Measurements from ENCODE around the gene ATXN3L. TPM values are rescaled to one million over a fixed set of nuclear protein-coding genes. Genes with fewer than 3 reads are reported as not detected.

The ATXN3L gene
- total and polyA plus RNA-seq, 4 donors = not detected

DNA sequence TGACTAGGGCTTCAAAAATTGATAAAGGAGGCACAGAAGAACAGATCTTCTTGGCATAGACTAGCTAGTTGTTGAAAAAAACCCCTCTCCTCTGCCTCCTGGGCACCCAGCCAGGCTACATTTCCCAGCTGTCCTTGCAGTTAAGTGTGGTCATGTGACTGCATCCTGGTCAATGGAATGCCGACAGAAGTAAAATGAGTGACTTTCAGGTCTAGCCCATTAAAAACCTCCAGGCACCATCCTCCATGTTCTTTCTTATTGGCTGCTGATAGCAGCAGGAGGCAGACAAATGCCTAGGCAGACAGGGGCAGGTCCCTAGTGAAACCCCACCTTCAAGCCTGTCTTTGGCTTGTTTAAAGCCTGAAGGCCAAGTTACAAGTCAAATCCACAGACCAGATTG, 35.3 kb downstream of the ATXN3L start:
- H3K27me3 ChIP-seq (ENCODE audit: control insufficient read depth in 4 of 4, insufficient read depth in 4 of 4, low read length in 3 of 4) = no peaks in the 10 kb centered on the region
- H3K27ac ChIP-seq (ENCODE audit: low read depth in 1 of 2, low read length in 2 of 2) = no peak overlapping the region
- H3K9me3 ChIP-seq (ENCODE audit: control insufficient read depth in 4 of 4, low read length in 3 of 4) = peaks cover 0 to 17% (median 7%) of the 10 kb centered on the region in 4 donors
- H3K36me3 ChIP-seq (ENCODE audit: control insufficient read depth in 4 of 4, insufficient read depth in 3 of 4, low read depth in 1 of 4, low read length in 3 of 4) = no peaks in the 10 kb centered on the region
- TF ChIP-seq RAD21 (IDR thresholded peaks at IDR 0.05) (no peak), NR2F2 (IDR thresholded peaks at IDR 0.05) (no peak), JUND (IDR thresholded peaks at IDR 0.05) (no peak), FOXA2 (IDR thresholded peaks at IDR 0.05) (no peak), RXRA (IDR thresholded peaks at IDR 0.05) (no peak), HNF4G (IDR thresholded peaks at IDR 0.05) (no peak), FOXA1 (IDR thresholded peaks at IDR 0.05) (no peak)
- TF ChIP-seq, protein P1, sequence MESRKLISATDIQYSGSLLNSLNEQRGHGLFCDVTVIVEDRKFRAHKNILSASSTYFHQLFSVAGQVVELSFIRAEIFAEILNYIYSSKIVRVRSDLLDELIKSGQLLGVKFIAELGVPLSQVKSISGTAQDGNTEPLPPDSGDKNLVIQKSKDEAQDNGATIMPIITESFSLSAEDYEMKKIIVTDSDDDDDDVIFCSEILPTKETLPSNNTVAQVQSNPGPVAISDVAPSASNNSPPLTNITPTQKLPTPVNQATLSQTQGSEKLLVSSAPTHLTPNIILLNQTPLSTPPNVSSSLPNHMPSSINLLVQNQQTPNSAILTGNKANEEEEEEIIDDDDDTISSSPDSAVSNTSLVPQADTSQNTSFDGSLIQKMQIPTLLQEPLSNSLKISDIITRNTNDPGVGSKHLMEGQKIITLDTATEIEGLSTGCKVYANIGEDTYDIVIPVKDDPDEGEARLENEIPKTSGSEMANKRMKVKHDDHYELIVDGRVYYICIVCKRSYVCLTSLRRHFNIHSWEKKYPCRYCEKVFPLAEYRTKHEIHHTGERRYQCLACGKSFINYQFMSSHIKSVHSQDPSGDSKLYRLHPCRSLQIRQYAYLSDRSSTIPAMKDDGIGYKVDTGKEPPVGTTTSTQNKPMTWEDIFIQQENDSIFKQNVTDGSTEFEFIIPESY (IDR thresholded peaks at IDR 0.05) = no peak
- TF ChIP-seq, protein P2, sequence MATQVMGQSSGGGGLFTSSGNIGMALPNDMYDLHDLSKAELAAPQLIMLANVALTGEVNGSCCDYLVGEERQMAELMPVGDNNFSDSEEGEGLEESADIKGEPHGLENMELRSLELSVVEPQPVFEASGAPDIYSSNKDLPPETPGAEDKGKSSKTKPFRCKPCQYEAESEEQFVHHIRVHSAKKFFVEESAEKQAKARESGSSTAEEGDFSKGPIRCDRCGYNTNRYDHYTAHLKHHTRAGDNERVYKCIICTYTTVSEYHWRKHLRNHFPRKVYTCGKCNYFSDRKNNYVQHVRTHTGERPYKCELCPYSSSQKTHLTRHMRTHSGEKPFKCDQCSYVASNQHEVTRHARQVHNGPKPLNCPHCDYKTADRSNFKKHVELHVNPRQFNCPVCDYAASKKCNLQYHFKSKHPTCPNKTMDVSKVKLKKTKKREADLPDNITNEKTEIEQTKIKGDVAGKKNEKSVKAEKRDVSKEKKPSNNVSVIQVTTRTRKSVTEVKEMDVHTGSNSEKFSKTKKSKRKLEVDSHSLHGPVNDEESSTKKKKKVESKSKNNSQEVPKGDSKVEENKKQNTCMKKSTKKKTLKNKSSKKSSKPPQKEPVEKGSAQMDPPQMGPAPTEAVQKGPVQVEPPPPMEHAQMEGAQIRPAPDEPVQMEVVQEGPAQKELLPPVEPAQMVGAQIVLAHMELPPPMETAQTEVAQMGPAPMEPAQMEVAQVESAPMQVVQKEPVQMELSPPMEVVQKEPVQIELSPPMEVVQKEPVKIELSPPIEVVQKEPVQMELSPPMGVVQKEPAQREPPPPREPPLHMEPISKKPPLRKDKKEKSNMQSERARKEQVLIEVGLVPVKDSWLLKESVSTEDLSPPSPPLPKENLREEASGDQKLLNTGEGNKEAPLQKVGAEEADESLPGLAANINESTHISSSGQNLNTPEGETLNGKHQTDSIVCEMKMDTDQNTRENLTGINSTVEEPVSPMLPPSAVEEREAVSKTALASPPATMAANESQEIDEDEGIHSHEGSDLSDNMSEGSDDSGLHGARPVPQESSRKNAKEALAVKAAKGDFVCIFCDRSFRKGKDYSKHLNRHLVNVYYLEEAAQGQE (IDR thresholded peaks at IDR 0.05) = no peak
- TF ChIP-seq, protein P3, sequence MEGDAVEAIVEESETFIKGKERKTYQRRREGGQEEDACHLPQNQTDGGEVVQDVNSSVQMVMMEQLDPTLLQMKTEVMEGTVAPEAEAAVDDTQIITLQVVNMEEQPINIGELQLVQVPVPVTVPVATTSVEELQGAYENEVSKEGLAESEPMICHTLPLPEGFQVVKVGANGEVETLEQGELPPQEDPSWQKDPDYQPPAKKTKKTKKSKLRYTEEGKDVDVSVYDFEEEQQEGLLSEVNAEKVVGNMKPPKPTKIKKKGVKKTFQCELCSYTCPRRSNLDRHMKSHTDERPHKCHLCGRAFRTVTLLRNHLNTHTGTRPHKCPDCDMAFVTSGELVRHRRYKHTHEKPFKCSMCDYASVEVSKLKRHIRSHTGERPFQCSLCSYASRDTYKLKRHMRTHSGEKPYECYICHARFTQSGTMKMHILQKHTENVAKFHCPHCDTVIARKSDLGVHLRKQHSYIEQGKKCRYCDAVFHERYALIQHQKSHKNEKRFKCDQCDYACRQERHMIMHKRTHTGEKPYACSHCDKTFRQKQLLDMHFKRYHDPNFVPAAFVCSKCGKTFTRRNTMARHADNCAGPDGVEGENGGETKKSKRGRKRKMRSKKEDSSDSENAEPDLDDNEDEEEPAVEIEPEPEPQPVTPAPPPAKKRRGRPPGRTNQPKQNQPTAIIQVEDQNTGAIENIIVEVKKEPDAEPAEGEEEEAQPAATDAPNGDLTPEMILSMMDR (IDR thresholded peaks at IDR 0.05; ENCODE audit: low read depth, low read length, missing input control) = no peak
- TF ChIP-seq, protein P4, sequence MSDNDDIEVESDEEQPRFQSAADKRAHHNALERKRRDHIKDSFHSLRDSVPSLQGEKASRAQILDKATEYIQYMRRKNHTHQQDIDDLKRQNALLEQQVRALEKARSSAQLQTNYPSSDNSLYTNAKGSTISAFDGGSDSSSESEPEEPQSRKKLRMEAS (IDR thresholded peaks at IDR 0.05) = no peak
- no peaks in the 10 kb centered on the region for H3K4me1 ChIP-seq (ENCODE audit: control insufficient read depth in 4 of 4, insufficient read depth in 4 of 4, low read length in 3 of 4)
- 100% methylated on average over 1 of the region's 1 CpG for WGBS
- no peak for DNase-seq (ENCODE audit: low spot score)
- H3K9ac ChIP-seq (ENCODE audit: low read depth in 1 of 2, low read length in 2 of 2) = no peak overlapping the region
- no peak overlapping the region for H3K4me3 ChIP-seq (ENCODE audit: low read depth in 1 of 3, low read length in 3 of 3)

DNA sequence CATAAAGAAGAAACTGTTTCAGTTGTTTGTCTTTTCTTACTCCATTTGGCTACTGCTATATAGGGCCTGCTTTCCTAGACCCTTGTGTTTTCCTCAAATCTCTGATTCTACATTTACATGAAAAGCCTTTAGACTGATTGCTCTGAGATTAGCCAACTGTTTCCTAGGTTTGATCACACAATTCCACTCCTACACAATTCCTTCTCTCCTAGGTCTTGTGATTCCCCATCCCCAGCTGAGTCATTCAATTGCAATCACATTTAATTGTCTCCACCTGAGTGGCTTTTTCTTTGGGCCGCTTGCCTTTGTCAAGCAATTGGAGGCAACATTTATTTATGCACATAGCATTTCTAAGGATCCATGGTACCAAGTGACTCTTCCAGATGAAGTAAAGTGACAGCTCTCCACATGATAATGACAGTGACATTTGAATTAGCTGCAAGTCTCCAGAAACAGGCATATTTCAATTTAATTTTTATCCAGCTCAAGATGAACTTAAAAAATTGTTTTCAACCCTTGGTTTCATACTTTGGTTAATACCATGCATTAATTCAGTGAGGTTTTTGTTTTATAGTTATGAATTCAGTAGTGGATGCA, 35.8 kb downstream of the ATXN3L start:
- Histone ChIP-seq H3K4me3 (ENCODE audit: low read depth in 1 of 3, low read length in 3 of 3) (no peak overlapping the region), H3K9me3 (ENCODE audit: control insufficient read depth in 4 of 4, low read length in 3 of 4) (peaks cover 0 to 17% (median 7%) of the 10 kb centered on the region in 4 donors), H3K36me3 (ENCODE audit: control insufficient read depth in 4 of 4, insufficient read depth in 3 of 4, low read depth in 1 of 4, low read length in 3 of 4) (no peaks in the 10 kb centered on the region), H3K4me1 (ENCODE audit: control insufficient read depth in 4 of 4, insufficient read depth in 4 of 4, low read length in 3 of 4) (no peaks in the 10 kb centered on the region), H3K27me3 (ENCODE audit: control insufficient read depth in 4 of 4, insufficient read depth in 4 of 4, low read length in 3 of 4) (no peaks in the 10 kb centered on the region), H3K27ac (ENCODE audit: low read depth in 1 of 2, low read length in 2 of 2) (no peak overlapping the region), H3K9ac (ENCODE audit: low read depth in 1 of 2, low read length in 2 of 2) (no peak overlapping the region)
- 80% methylated on average over 1 of the region's 1 CpG for WGBS
- no peak for TF ChIP-seq EGR1 (IDR thresholded peaks at IDR 0.05; ENCODE audit: low read depth in 2 of 2)
- no peak for TF ChIP-seq TAF1 (conservative IDR thresholded peaks at IDR 0.05)
- TF ChIP-seq RAD21 (IDR thresholded peaks at IDR 0.05) = no peak
- TF ChIP-seq HNF4G (IDR thresholded peaks at IDR 0.05) = no peak
- TF ChIP-seq, protein P3 (IDR thresholded peaks at IDR 0.05; ENCODE audit: low read depth, low read length, missing input control) = no peak
- TF ChIP-seq, protein P5, sequence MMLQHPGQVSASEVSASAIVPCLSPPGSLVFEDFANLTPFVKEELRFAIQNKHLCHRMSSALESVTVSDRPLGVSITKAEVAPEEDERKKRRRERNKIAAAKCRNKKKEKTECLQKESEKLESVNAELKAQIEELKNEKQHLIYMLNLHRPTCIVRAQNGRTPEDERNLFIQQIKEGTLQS (IDR thresholded peaks at IDR 0.05) = no peak
- no peak for DNase-seq (ENCODE audit: low spot score)

All from liver (tissue), 9 donors.